Suprapubic skin (tissue), 3 donors: Measurements from ENCODE around the gene ZNF184.

Experiments
- EP300 ChIP-seq: sonication (generic); formaldehyde crosslinking; IDR thresholded peaks from one replicate; pipeline ENCODE4 v1.6.1; 2017; ENCODE audit warnings: antibody characterized with exemption
- POLR2A ChIP-seq, 2 donors: fragments of 450-650 bp; IDR thresholded peaks; one replicate each; pipeline ENCODE4 v1.6.1; 2017; ENCODE audit warnings: antibody characterized with exemption in 2 of 2, mild to moderate bottlenecking in 2 of 2, moderate library complexity in 2 of 2
- TF ChIP-seq, protein P1 (sequence below), 2 donors: fragments of 200-600 bp in 1 of 2; fragments of 450-650 bp in 1 of 2; sonication (generic) in 1 of 2; IDR thresholded peaks; one replicate each; pipeline ENCODE4 v1.5.1; 2016 to 2019; ENCODE audit warnings: antibody characterized with exemption in 2 of 2, mild to moderate bottlenecking in 1 of 2, moderate library complexity in 1 of 2

DNA sequence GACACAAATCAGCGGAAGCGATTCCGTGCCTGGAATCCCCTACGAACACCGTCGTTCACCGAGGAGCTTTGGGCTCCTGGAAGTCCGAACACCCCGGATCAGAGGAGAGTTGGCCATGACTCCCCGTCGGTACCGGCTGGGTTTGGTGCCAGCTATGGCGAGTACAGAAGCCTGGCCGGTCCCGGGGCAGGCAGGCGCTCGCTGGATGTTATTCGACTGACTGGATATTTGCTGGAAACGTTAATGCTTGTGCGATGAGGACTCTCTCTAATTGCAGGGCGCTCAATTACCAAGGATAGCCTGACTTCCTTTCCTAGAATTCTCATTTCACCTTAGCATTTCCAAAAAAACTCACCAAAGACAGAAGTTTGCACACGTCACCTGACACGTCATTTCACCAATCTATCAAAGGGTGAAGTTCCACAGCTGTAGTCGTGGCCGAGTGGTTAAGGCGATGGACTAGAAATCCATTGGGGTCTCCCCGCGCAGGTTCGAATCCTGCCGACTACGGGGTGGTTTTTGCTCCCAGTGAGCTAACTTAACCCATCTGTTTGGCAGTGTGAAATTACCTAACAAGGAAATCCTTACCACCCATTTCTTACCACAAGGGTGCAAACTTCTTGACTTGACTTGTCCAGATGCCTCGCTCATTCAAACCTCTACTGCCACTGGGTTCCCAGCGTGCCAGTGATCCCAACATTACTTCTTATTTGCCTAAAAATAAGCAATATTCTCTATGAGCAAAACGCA lies 22.7 kb upstream of the ZNF184 start:
- TF ChIP-seq POLR2A (IDR thresholded peaks at IDR 0.05), result no peak
- TF ChIP-seq, protein P1, sequence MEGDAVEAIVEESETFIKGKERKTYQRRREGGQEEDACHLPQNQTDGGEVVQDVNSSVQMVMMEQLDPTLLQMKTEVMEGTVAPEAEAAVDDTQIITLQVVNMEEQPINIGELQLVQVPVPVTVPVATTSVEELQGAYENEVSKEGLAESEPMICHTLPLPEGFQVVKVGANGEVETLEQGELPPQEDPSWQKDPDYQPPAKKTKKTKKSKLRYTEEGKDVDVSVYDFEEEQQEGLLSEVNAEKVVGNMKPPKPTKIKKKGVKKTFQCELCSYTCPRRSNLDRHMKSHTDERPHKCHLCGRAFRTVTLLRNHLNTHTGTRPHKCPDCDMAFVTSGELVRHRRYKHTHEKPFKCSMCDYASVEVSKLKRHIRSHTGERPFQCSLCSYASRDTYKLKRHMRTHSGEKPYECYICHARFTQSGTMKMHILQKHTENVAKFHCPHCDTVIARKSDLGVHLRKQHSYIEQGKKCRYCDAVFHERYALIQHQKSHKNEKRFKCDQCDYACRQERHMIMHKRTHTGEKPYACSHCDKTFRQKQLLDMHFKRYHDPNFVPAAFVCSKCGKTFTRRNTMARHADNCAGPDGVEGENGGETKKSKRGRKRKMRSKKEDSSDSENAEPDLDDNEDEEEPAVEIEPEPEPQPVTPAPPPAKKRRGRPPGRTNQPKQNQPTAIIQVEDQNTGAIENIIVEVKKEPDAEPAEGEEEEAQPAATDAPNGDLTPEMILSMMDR (IDR thresholded peaks at IDR 0.05), result no peak
- no peak for TF ChIP-seq EP300
